Uterine smooth muscle cell (primary cell): ENCODE results near the gene ITM2C. TPM values are rescaled to one million over a fixed set of nuclear protein-coding genes. Genes with fewer than 3 reads are reported as not detected.

Source experiments
- total RNA-seq: library from RNA; depleted of rRNA; stranded (reverse); fragments of >200 nt; gene quantifications from 2 replicates; pipeline ENCODE4 v1.2.3, GENCODE V29; 2014

ITM2C gene, protein sequence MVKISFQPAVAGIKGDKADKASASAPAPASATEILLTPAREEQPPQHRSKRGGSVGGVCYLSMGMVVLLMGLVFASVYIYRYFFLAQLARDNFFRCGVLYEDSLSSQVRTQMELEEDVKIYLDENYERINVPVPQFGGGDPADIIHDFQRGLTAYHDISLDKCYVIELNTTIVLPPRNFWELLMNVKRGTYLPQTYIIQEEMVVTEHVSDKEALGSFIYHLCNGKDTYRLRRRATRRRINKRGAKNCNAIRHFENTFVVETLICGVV
- total RNA-seq: 81.6 and 106 TPM in 2 replicates

DNA sequence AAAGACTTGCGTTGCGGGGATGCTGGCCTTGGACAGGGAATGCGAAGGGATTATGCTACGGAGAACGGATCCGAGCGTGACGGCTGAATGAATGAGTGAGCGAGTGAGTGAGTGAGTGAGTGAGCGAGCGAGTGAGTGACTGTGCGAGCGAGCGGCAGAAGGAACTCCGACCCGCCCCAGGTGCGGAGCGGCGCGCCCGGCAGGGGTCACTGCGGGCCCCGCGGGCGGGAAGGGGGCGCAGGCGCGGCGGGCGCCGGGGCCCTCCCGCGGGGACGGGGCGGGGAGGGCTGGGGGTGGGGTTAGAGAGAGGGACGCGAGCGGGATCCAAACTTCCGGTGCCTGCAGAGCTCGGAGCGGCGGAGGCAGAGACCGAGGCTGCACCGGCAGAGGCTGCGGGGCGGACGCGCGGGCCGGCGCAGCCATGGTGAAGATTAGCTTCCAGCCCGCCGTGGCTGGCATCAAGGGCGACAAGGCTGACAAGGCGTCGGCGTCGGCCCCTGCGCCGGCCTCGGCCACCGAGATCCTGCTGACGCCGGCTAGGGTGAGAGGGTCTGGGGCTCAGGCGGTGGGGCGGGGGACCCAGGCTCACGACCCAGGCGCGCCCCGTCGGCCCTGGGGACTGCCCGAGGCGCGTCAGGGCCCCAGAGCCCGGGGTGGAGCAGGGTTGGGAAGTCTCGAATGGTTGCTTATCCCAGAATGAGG lies at the start of gene ITM2C:
ITM2C (plus strand) TSS at position 338 of the 702 bp plus-strand sequence; CDS start at position 422, 84 bp downstream.

DNA sequence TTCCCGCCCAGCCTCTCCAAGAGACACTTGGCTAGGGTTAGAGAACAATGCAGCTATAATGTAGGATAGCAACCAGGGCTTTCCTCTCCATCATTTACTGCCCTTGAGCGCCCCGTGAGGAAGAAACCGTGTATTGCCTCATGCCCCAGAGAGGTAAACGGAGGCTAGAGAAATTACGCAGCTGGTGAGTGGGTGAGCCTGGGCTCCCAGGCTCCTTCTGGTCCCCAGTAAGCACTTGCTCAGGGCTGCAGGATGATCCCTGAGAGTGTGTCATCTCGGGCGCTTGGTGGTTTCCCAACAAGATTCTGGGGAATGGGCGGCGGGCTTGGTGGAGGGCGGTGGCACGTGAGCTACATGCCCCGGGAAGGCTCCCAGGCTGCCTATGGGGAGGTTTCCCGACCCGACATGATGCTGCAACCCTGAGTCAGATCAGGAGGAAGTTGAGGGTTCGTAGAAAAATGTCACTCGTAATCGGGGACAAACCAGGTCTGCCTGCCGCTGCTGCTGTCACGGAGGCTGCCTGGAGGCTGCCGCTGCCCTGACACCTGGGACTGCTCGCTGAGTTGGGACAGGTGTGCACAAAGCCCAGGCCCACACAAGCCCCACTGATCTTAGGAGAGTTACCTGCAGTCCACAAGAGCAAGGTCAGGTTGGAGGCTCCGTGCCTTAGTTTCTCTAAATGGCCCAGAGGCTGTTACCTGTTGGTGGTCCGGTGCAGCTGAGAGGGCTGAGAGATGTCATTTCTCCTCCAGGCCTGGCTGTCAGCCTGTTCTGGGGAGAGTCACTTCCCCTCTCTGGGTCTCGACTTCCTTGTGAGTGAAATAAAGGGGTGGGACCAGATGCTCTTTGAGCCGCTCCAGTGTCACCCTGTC lies 60.0 kb downstream of the ITM2C start, which contains the start of gene GPR55:
GPR55 (minus strand) TSS at position 773 of the 872 bp plus-strand sequence. CDS start 14,280 bp downstream, outside the sequence.

Other genes with a start within 250 kb of the ITM2C start
- gene CAB39, start 152.1 kb upstream of the ITM2C start, total RNA-seq: 78.4 and 87.0 TPM in 2 replicates
- under 0.01 TPM in 1 of 2 replicates, not detected in the other for gene GPR55, start 60.3 kb downstream of the ITM2C start, total RNA-seq
- gene SPATA3, start 131.2 kb downstream of the ITM2C start, total RNA-seq: not detected in 2 replicates
- gene C2orf72, start 172.6 kb downstream of the ITM2C start, total RNA-seq: 0.12 and 0.22 TPM in 2 replicates
- 125 and 222 TPM in 2 replicates for gene PSMD1, start 191.9 kb downstream of the ITM2C start, total RNA-seq